Daoy (cell line): Measurements from ENCODE around the gene RPL37A. TPM values are rescaled to one million over a fixed set of nuclear protein-coding genes. Genes with fewer than 3 reads are reported as not detected.

Experiments
- DNase-seq: peaks from one replicate; pipeline ENCODE4 v3.0.0-alpha.2; 2015; ENCODE audit warnings: low read depth
- total RNA-seq: library from RNA; depleted of rRNA; stranded (reverse); fragments of >200 nt; shearing (Covaris generic); gene quantifications from 2 replicates; pipeline ENCODE4 v1.2.3, GENCODE V29; 2014

RPL37A gene
- total RNA-seq, 1 experiment from 2014 or later, result 2,086 TPM

DNA sequence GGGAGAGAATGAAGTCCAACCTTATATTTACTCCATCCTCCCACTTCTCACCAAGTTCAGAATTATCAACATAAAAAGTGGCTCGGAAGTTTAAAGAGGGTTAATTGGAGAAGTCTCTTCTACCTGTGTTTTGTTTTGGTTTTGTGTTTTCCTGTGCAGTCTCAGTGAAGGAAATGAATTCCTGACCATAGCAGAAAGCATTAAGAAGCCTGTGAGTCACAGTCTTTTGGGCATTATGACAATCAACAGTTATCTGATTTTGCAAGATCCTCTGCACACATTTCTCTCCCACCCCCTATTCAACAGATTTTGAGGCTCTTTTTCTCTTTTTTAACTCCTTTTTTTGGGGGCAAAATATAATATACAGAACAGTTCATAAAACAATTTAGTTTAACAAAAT lies 8.6 kb upstream of the RPL37A start:
- DNase-seq, result peak; percentile 47

DNA sequence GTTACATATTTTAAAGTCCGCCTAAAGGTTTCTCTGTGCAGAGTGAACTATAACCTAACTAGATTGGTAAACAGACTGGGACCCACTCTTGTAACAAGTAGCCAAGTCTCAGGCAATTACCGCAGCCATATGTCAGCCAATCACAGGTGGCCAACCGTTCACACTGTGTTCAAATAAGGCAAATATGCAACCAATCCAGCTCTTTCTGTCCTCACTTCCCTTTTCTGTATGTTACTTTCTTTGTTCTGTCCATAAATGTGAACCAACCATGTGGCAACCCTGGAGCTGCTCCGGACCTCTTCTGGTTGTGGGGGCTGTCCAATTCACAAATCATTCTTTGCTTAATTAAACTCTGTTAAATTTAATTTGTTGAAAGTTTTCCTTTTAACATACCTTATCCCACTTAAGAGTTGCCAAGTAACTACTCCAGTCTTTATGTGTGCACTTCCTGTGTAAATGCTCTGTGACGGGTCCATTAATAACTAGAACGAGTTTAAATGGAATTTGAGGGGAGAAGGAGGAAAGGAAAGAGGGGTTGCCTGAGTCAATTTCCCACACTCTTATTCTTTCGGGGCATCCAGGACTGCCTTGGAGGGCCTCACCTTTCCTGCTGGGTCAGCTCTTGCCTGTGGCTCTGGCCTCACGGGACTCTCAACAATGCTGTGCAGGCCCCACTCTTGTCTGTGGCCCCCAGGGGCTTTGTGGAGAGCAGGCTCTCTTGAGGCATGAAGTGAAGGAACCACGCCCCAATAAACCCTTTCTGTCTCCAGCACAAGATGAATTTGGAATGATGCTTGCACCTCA lies 6.6 kb upstream of the RPL37A start:
- DNase-seq, result no peak

DNA sequence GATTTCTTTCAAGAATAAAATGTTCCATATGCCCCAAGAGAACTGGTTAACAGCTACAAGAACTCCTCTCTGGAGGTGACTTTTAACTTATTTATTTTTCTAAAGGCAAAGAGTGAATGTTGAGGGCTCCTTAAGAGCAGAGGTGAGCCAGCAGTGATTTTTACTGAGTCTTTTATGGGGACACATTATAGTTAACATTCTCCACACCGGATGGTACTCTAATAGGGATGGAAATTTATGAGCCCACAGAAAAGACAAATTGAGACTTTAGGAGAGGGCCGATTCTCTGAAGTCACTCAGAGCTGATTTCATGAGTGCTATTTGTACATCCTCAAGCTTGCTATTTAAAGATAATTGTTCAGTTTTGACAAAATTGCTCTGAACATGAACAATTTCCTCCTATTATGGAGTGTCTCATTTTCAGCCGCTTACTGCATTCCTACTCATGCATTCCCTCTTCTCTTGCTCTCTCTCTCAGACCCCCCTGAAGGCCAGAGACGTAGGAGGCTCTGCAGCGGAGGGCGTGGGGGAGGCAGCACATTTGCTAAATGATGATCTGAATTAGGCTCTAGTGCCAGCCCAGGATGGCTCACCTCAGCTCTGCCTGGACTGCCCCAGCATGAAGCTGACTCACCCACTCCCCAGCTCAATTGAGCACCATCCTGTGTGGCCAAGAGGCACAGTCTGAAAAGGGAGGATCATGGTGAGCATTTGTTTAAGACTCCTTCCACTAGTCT lies 5.9 kb upstream of the RPL37A start:
- DNase-seq, result peak; percentile 93

DNA sequence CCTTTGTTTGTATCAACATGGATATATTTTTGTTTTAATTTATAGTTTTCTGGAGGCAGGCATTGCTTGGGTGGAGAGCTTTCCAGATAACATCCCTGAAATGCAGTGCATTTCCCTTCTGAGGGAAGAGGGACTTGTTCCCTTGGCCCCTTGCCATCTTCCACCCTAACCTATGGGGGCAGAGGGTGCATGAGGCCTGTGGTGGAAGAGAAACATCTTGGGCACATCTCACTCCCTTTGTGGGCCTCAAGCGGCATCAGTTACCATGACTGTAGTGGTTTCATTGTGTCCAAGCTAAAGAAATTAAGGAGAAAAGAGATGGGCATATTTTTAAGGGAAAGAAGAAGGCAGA lies 5.3 kb upstream of the RPL37A start:
- peak; percentile 29 for DNase-seq

DNA sequence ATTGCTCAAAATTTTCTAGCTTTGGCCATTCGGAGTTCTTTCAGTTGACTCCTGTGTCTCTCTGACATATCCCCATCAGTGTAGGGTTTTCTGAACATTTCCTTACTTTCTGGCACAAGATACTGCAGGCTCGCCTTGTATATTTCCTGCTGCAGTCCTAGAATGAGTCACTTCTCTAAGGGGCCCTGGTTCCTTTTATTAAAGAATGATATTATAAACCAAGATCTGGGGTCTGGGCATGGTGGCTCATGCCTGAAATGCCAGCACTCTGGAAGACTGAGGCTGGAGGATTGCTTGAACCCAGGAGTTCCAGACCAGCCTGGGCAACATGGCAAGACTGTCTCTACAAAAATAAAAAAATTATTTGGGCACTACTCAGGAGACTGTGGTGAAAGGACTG lies 3.0 kb upstream of the RPL37A start:
- DNase-seq, result peak; percentile 28

DNA sequence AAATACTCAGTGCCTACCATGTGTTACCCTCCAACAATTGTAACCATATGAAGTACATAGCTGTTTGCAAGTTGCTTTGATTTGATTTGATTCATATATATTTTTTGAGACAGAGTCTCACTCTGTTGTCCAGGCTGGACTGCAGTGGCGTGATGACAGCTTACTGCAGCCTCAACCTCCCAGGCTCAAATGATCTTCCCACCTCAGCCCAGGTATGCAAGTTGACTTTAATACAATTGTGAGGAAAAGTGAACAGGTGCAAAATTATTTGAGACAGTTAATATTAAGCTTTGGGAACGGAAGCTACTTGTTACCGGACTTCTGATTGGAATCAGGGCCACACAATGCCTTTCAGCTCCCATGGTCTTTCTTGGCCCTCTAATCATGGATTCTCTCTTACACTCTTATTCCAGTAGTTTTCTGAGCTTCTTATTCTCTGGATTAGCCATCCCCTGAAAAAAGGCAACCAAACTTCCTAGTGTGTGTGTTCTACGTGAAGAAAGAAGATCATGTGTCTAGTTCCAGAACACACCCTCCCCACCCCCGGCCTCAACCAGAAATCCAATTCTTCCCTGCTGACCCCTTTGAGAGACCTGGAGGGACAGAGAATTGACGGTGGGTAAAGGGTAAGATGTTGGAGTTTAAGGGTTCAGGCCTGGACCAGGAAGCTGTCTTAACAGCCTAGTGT lies 1.1 kb upstream of the RPL37A start:
- no peak for DNase-seq

DNA sequence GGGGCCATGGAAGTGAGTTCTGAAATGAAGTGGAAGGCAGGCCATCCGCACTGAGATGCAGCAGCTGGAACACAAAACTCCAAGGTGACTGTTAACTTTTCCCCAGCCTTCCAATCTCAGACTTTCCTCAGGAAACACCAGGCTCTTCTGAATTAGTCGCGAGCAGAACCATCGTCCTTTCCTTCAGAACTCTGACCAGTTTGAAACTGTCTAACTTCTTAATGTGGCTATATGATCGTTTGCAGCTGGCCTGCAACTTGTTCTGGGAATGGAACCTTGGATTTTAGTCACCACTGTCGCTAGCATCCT lies 620 bp upstream of the RPL37A start:
- DNase-seq, result no peak

DNA sequence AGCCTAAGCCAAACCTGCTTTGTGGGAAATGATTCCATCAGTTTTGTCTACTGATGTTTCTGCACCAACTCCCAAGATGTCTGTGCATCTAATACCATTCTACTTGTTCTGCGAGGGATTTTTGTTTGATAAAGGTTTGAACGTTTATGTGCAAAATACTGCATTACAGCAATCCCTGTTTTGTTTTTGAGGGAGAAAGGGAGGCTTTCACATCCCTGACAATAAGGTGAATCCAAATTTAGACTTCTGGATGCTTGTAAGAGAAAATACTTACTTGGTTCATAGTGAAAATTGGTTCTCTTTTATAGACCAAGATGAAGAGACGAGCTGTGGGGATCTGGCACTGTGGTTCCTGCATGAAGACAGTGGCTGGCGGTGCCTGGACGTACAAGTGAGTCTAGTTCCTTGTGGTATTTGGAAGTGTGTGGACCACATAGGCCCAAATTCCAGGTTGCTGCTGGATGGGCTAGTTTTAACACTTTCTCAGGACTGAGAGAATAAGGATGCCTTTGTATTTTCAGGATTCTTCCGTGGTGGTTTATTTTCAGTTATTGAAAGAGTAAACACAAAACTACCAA lies 1.1 kb downstream of the RPL37A start:
- DNase-seq, result no peak

DNA sequence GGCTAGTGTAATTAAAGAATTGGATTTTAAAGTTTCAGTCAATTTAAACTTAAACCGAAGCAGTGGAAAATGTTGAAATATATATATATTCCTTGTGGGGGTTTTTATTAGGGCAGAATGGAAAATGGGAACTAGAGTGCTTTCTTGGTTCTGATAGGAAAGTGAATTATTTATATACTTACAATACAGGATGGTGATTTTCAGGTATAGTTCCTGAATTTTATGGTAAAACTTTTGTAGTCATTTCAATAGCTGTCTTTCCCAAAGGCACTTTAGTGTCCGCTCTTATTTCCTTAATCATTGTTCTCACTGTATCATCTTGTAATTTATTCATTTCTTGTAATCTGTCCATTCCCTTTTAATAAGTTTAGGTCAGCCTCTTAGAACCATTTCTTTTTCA lies 1.9 kb downstream of the RPL37A start:
- DNase-seq, result no peak

DNA sequence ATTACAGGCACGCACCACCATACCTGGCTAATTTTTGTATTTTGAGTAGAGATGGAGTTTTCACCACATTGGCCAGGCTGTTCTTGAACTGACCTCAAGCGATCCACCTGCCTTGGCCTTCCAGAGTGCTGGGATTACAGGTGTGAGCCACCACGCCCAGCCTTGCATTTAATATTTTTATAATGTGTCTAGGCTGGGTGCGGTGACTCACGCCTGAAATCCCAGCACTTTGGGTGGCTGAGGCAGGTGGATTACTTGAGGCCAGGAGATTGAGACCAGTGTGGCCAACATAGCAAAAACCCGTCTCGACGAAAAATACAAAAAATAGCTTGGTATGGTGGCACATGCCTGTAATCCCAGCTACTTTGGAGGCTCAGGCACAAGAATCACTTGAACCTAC lies 3.2 kb downstream of the RPL37A start:
- no peak for DNase-seq

DNA sequence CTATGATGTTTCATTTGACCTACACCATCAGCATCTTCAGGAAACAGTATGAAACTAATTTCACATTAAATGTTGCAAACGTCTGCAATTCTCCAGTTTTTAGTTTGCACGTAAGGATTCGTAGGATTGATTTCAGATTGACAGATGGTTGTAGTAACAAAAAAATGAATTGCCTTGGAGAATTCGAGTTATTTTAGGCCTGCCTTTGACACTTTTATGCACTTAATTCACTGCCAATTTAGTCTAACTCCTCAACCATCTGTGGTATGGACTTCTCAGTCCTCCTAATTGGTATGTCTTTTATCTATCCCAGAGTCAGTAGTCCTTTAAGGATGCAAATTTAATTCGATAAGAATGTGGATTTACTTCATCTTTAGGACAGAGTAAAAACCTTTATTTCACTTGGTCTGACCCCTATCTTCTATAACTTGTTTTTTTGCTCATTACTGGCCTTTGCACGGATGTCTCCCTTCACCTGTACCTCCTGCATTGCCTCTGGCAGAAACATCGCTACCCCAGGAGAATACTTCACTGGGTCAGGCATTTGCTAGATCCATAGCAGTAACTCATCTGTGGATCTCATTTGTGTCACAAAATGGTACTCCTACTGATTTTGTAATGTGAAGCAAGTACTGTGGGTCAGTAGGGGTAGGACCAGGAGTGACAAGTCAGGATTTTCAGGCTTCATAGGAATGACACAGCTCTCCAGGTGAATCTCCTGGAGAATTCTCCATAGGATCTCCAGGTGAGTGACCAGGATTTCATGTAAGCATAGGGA lies 3.9 kb downstream of the RPL37A start:
- DNase-seq, result no peak

DNA sequence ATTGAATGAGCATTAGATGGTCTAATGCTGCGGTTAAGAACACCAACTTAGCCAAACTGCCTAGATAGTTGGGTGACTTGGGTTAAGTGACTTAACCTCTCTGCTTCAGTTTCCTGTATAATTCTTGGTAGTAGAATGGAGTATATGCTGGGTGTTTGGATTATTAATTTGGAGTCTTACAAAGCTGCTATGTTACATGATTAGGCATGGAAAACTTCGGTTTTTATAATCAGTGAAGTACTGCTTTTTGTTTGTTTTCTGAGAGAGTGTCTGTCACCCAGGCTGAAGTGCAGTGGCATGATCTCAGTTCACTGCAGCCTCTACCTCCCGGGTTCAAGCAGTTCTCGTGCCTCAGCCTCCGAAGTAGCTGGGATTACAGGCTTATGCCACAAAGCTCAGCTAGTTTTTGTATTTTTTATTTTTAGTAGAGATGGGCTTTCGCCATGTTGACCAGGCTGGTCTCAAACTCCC lies 4.5 kb downstream of the RPL37A start:
- DNase-seq, result no peak

DNA sequence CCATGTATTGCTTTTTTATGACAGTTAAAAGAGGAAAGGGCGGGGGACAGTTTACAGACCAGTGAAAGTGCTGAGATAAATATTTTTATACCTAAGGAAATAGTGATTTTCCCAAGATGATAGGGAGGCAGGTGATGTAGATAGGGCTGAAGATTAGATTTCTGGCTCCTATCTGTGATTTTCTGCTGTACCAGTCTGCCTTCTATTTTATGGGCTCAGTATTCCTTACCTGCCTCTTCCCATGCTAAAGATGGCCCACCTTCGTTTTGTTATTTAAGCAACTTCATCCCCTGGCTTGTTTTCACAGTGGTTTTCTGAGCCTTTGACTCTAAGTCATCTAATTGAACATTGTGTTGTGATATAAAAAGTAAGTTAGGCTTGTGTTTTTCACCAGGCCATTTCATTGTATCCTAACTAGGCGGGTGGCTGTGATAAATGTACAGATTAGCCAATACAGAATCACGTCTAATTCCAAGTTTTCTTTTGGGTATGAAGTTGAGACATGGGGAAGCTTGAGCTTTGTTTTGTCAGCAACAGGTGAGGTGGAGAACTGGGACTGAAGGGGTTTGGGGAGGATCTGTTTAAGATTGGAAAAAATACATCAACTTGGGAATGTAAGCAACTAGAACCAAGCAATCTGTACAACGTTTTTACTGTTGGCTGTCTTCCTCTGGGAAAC lies 5.2 kb downstream of the RPL37A start:
- no peak for DNase-seq

DNA sequence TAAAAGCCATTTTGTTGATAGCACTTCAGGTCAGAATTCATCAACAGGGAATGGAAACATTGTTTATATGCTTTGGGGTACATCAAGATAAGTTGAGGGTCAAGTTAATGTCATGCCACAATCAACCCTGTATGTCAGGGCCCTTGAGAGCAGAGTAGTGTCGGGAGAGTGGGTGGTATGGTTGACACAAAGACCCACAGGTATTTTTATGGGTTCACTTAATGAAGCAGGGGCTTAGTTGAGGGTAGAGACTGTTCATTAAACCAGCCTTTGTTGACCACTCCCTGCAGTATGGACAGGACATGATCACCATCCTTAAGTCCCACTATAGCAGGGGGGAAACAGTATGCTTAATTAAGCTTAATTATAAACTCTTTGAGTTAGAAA lies 5.7 kb downstream of the RPL37A start:
- no peak for DNase-seq

DNA sequence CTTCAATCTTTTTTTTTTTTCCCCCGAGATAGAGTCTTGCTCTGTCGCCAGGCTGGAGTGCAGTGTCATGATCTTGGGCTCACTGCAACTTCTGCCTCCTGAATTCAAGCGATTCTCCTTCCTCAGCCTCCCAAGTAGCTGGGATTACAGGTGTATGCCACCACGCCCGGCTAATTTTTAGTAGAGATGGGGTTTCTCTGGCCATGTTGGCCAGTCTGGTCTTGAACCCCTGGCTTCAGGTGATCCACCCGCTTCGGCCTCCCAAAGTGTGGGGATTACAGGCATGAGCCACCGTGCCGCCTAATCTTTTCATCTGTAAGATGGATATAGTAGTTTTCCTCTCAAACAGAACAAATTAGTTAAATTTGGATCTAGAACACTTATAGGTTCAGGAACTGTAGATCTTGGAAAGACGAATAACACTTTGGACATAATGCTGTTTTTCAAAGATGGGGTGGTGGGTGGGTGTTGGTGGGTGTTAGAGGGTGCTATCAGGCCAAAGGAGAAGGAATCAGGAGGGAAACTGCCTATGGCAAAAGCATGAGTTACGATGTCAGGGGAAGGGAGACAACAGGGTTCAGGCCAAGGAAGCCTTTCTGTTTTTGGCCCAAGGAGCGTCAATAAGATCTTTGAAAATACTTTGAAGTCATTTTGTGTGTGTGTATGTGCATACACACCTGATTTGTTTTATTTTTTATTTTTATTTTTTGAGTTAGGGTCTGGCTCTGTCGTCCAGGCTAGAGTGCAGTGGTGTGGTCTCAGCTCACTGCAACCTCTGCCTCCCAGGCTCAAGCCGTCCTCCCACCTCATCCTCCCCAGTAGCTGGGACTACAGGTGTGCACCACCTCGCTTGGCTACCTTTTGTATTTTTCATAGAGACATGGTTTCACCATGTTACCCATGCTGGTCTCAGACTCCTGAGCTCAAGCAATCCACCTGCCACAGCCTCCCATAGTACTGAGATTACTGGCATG lies 6.8 kb downstream of the RPL37A start:
- no peak for DNase-seq

DNA sequence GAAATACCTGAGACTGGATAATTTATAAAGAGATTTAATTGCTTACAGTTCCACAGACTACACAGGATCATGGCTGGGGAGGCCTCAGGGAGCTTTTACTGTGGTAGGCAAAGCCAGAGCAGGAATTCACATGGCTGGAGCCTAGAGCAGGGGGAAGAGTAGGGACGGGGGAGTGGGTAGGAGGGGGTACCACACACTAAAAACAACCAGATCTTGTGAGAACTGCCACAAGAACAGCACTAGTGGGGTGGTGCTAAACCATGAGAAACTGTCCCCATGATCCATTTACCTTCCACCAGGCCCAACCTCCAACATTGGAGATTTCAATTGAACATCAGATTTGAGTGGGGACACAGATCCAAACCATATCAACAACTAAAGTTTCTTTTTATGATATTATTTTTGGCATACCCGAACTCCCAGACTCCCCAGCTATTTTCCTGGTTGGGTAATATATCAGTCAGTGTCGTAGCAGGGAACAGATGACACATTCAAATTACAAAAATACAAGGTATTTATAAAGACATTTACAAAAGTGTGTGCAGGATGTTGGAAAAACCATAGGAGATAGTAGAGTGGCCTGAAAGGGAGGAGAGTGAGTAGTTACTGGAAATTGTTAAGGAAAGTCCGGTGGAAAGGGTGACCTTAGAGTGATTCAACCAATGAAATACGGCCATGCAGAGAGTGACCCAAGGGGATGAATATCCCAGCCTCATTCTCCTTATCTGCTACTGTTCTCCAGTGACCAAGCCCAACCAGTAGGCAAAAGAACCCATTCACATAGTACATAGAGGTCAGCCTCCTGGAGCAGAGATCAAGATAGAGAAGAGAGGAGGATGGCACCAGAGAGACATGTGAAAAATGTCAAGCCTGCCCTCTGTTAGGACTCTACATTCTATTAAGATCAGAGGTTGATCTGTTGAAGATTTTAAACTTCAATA lies 8.8 kb downstream of the RPL37A start:
- DNase-seq, result no peak

DNA sequence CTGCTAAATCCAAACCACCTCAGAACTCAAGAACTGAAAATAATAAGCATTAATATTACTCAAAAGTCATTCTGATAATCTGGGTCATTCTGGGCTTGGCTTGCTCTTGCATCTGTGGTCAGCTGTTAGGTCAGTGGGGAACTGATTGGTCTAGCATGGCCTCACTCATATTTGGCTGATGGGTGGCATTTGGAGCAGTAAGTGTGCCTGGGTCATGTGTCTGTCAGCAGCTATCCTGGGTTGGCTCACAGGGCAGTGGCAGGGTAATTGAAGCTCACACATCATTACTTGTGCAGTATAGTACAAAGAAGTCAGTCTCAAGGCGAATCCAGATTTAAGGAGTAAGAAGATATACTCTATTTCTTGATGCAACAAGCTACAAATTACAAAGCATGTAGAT lies 9.6 kb downstream of the RPL37A start:
- DNase-seq, result no peak

DNA sequence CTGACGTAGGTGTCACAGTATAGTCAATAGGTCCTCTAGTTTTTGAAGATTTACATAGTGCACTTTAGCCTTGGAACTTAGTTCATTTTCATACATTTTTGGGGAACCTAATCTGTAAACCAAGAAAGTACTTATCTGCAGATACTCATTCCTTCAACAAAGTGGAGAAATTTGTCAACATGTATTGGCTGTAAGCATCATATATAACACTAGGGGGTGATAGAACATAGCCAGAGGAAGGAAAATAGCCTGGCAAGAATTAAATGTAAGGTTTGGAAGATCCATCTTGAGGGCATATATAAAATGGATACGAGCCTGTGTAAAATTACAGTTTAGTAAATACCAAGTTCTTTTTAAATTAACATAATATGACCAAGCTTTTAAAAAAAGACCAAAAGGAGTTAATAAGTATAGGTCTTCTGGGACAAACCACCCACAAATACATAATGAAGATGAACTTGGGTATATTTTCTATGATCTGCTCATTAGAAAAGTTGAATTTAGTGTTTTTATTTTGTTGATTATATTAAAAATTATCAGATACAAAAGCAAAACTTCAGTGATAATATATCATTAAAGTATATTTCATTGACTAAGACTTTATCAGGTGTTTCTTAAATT lies 18.2 kb downstream of the RPL37A start:
- DNase-seq, result no peak
